ENCODE measurements around the gene EMX1. TPM values are rescaled to one million over a fixed set of nuclear protein-coding genes. Genes with fewer than 3 reads are reported as not detected.
A peak's percentile ranks its signal among the peaks of the same experiment; 100 is the strongest.

EMX1 gene
- total and polyA plus RNA-seq, 2 of the 13 experiments (the other 11 are each of a cell fraction or from before 2014, with no cell fraction given) = 0.62 to 4.9 TPM

DNA sequence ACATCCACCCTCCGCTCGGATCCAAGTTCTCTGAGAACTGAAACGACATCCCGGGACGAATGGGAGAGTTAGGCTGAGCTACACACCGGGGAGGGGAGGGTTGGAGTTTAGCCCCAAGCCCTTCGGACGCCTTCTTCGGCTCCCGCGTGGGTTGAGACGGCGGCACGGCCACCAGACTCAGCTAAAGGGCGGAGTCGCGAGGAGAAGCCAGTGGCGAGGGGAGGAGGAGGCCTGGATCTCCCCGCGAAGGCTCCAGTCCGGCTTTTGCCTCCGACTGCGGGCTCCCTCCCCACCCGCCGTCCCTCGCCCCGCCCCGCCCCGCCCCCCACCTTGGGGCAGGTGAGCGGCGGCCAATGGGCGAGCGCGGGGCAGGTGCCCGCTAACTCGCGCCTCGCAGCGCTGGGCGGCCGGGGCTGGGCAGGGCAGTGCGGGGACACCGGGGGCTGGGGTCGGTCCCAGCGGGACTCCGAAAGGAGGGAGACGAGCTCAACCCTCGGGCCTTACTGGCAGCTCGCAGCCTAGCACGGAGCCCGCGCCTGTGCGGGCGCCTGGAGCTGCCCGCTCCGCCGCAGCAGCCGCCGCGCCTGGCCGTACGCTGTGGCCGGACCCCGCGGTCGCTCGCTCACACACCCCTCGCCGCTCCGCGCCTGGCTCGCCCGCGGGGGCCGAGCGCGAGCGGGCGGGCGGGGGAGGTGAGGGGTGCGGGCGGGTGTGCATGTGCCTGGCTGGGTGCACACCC, at the start of gene EMX1 (continued):
- TF ChIP-seq MEIS2 (CRISPR knock-in tag; IDR thresholded peaks at IDR 0.05) (no peak; the same call in 1 of the 2 replicates), POLR2G (IDR thresholded peaks at IDR 0.05; ENCODE audit: low read depth, low read length) (no peak), NKX3-1 (CRISPR knock-in tag; IDR thresholded peaks at IDR 0.05) (no peak), ZNF441 (CRISPR knock-in tag; IDR thresholded peaks at IDR 0.05; ENCODE audit: borderline replicate concordance) (no peak; the same call in 1 of the 2 replicates), ZNF383 (CRISPR knock-in tag; IDR thresholded peaks at IDR 0.05; ENCODE audit: borderline replicate concordance) (no peak), TARDBP (CRISPR knock-in tag; IDR thresholded peaks at IDR 0.05) (no peak), PCBP1 (IDR thresholded peaks at IDR 0.05; ENCODE audit: borderline replicate concordance, low read depth, low read length) (peak; percentile 82; the same call in 1 of the 2 replicates), REPIN1 (CRISPR knock-in tag; IDR thresholded peaks at IDR 0.05; ENCODE audit: borderline replicate concordance, low read depth) (peak; percentile 56; the same call in 1 of the 2 replicates), ZSCAN29 (CRISPR knock-in tag; conservative IDR thresholded peaks at IDR 0.05) (no peak), MXI1 (IDR thresholded peaks at IDR 0.05; ENCODE audit: borderline replicate concordance, low read depth, low read length) (no peak; the same call in 2 of the 3 replicates), KLF11 (CRISPR knock-in tag; IDR thresholded peaks at IDR 0.05) (no peak), SOX5 (CRISPR knock-in tag; IDR thresholded peaks at IDR 0.05; ENCODE audit: borderline replicate concordance) (no peak), ZNF235 (CRISPR knock-in tag; IDR thresholded peaks at IDR 0.05; ENCODE audit: borderline replicate concordance) (peak; percentile 25; the same call in 1 of the 2 replicates), ZNF816 (CRISPR knock-in tag; IDR thresholded peaks at IDR 0.05; ENCODE audit: borderline replicate concordance) (no peak), EZH2 (conservative IDR thresholded peaks at IDR 0.05; ENCODE audit: low read depth, low read length) (0 out of 2 replicates have a peak, but pooled peaks have one; percentile 28), ZNF460 (CRISPR knock-in tag; IDR thresholded peaks at IDR 0.05; ENCODE audit: borderline replicate concordance) (no peak), ZNF724P (CRISPR knock-in tag; IDR thresholded peaks at IDR 0.05; ENCODE audit: borderline replicate concordance) (no peak), ZNF619 (CRISPR knock-in tag; IDR thresholded peaks at IDR 0.05) (peak; percentile 57; the same call in 1 of the 2 replicates), ZNF468 (CRISPR knock-in tag; IDR thresholded peaks at IDR 0.05) (no peak)
- TF ChIP-seq, protein P1, sequence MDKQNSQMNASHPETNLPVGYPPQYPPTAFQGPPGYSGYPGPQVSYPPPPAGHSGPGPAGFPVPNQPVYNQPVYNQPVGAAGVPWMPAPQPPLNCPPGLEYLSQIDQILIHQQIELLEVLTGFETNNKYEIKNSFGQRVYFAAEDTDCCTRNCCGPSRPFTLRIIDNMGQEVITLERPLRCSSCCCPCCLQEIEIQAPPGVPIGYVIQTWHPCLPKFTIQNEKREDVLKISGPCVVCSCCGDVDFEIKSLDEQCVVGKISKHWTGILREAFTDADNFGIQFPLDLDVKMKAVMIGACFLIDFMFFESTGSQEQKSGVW (CRISPR knock-in tag; IDR thresholded peaks at IDR 0.05; ENCODE audit: borderline replicate concordance) = no peak
- TF ChIP-seq, protein P2, sequence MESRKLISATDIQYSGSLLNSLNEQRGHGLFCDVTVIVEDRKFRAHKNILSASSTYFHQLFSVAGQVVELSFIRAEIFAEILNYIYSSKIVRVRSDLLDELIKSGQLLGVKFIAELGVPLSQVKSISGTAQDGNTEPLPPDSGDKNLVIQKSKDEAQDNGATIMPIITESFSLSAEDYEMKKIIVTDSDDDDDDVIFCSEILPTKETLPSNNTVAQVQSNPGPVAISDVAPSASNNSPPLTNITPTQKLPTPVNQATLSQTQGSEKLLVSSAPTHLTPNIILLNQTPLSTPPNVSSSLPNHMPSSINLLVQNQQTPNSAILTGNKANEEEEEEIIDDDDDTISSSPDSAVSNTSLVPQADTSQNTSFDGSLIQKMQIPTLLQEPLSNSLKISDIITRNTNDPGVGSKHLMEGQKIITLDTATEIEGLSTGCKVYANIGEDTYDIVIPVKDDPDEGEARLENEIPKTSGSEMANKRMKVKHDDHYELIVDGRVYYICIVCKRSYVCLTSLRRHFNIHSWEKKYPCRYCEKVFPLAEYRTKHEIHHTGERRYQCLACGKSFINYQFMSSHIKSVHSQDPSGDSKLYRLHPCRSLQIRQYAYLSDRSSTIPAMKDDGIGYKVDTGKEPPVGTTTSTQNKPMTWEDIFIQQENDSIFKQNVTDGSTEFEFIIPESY (CRISPR knock-in tag; IDR thresholded peaks at IDR 0.05) = no peak
- TF ChIP-seq, protein P3, sequence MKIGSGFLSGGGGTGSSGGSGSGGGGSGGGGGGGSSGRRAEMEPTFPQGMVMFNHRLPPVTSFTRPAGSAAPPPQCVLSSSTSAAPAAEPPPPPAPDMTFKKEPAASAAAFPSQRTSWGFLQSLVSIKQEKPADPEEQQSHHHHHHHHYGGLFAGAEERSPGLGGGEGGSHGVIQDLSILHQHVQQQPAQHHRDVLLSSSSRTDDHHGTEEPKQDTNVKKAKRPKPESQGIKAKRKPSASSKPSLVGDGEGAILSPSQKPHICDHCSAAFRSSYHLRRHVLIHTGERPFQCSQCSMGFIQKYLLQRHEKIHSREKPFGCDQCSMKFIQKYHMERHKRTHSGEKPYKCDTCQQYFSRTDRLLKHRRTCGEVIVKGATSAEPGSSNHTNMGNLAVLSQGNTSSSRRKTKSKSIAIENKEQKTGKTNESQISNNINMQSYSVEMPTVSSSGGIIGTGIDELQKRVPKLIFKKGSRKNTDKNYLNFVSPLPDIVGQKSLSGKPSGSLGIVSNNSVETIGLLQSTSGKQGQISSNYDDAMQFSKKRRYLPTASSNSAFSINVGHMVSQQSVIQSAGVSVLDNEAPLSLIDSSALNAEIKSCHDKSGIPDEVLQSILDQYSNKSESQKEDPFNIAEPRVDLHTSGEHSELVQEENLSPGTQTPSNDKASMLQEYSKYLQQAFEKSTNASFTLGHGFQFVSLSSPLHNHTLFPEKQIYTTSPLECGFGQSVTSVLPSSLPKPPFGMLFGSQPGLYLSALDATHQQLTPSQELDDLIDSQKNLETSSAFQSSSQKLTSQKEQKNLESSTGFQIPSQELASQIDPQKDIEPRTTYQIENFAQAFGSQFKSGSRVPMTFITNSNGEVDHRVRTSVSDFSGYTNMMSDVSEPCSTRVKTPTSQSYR (CRISPR knock-in tag; IDR thresholded peaks at IDR 0.05; ENCODE audit: borderline replicate concordance) = peak; percentile 86
- TF ChIP-seq, protein P4, sequence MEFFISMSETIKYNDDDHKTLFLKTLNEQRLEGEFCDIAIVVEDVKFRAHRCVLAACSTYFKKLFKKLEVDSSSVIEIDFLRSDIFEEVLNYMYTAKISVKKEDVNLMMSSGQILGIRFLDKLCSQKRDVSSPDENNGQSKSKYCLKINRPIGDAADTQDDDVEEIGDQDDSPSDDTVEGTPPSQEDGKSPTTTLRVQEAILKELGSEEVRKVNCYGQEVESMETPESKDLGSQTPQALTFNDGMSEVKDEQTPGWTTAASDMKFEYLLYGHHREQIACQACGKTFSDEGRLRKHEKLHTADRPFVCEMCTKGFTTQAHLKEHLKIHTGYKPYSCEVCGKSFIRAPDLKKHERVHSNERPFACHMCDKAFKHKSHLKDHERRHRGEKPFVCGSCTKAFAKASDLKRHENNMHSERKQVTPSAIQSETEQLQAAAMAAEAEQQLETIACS (CRISPR knock-in tag; IDR thresholded peaks at IDR 0.05) = no peak

Data from HepG2 (cell line).